Testis (tissue), 3 donors: ENCODE results near the gene SUSD3. TPM values are rescaled to one million over a fixed set of nuclear protein-coding genes. Genes with fewer than 3 reads are reported as not detected.

Source experiments
- DNase-seq: peaks from one replicate; pipeline ENCODE4 v3.0.0-alpha.2; 2019
- H3K27ac ChIP-seq, 2 donors: fragments of 200-600 bp; sonication (generic); one replicate each; pipeline ENCODE4 v1.5.1; 2019
- H3K27me3 ChIP-seq: fragments of 200-600 bp; sonication (generic); one replicate; pipeline ENCODE4 v1.5.1; 2019
- H3K36me3 ChIP-seq: fragments of 200-600 bp; sonication (generic); one replicate; pipeline ENCODE4 v1.5.1; 2017; ENCODE audit warnings: low read depth; ENCODE audit errors: missing control alignments
- H3K4me1 ChIP-seq: fragments of 200-600 bp; sonication (generic); one replicate; pipeline ENCODE4 v1.5.1; 2019
- H3K4me3 ChIP-seq, 2 donors: fragments of 200-600 bp; sonication (generic); one replicate each; pipeline ENCODE4 v1.5.1; 2017 to 2019
- H3K9me3 ChIP-seq: fragments of 200-600 bp; sonication (generic); one replicate; pipeline ENCODE4 v1.5.1; 2017
- POLR2A ChIP-seq: fragments of 450-650 bp; IDR thresholded peaks from one replicate; pipeline ENCODE4 v1.6.1; 2017; ENCODE audit warnings: antibody characterized with exemption, mild to moderate bottlenecking, moderate library complexity
- WGBS, 2 donors: methylation state at CpG; one replicate each; pipeline ENCODE4 v1.1.5; 2018; 5-methylcytosine and 5-hydroxymethylcytosine counted together
- intact Hi-C: fragments of 100-400 bp; cut with DNase I; formaldehyde crosslinking; loops from one replicate; pipeline ENCODE4 v1.15.1; 2023; ENCODE audit warnings: low total_unique reads
- polyA plus RNA-seq: library from polyadenylated mRNA; stranded (reverse); fragments of 350-450 nt; fragmentation: Illumina TruSeq; extraction: RNeasy Lipid Tissue Mini Kit (QIAGEN cat#74804); gene quantifications from one replicate; pipeline ENCODE4 v1.2.3, GENCODE V29; 2014; ENCODE audit warnings: low read depth, low replicate concordance; ENCODE audit not compliant: insufficient read depth
- total RNA-seq, 2 donors: library from RNA; depleted of rRNA; stranded (reverse); fragments of >200 nt; gene quantifications; one replicate each; pipeline ENCODE4 v1.2.3, GENCODE V29; 2016
- TF ChIP-seq, protein P1 (sequence below), 3 experiments: fragments of 450-650 bp in 2 of 3; fragments of 200-600 bp in 1 of 3; sonication (generic) in 1 of 3; IDR thresholded peaks; one replicate each; pipeline ENCODE4 v1.5.1; 2016 to 2019; ENCODE audit warnings: antibody characterized with exemption in 3 of 3, mild to moderate bottlenecking in 2 of 3, moderate library complexity in 1 of 3

Gene SUSD3
- total and polyA plus RNA-seq, 3 donors from 2014 or later, result 172 to 537 (median 282) TPM

DNA sequence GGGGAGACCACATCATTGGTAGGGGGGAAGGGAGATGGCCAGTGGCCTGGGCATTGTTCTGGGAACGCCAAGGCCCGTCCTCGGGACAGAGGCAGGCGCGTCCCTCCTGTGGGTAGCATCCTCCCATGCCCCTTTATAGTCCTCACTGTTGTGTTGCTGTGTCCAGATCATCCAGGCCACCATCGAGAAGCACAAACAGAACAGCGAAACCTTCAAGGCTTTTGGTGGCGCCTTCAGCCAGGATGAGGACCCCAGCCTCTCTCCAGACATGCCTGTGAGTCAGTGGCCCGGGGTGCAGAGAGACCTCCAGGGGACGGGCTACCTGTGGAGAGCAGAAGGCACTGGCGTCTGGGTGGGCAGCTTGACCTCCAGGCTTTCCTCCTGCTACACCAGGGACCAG, 38.4 kb upstream of the SUSD3 start:
- 96 to 97% methylated on average over 7 to 11 of the region's 11 CpGs for WGBS, 2 donors
- Histone ChIP-seq H3K36me3 (no peaks in the 10 kb centered on the region), H3K4me3 (no peak overlapping the region), H3K9me3 (no peaks in the 10 kb centered on the region), H3K4me1 (peaks cover 5% of the 10 kb centered on the region), H3K27me3 (no peaks in the 10 kb centered on the region), H3K27ac (no peak overlapping the region)
- intact Hi-C loops, result no loop called here
- no peak for DNase-seq
- TF ChIP-seq, protein P1, sequence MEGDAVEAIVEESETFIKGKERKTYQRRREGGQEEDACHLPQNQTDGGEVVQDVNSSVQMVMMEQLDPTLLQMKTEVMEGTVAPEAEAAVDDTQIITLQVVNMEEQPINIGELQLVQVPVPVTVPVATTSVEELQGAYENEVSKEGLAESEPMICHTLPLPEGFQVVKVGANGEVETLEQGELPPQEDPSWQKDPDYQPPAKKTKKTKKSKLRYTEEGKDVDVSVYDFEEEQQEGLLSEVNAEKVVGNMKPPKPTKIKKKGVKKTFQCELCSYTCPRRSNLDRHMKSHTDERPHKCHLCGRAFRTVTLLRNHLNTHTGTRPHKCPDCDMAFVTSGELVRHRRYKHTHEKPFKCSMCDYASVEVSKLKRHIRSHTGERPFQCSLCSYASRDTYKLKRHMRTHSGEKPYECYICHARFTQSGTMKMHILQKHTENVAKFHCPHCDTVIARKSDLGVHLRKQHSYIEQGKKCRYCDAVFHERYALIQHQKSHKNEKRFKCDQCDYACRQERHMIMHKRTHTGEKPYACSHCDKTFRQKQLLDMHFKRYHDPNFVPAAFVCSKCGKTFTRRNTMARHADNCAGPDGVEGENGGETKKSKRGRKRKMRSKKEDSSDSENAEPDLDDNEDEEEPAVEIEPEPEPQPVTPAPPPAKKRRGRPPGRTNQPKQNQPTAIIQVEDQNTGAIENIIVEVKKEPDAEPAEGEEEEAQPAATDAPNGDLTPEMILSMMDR (IDR thresholded peaks at IDR 0.05), result no peak
- no peak for TF ChIP-seq POLR2A

DNA sequence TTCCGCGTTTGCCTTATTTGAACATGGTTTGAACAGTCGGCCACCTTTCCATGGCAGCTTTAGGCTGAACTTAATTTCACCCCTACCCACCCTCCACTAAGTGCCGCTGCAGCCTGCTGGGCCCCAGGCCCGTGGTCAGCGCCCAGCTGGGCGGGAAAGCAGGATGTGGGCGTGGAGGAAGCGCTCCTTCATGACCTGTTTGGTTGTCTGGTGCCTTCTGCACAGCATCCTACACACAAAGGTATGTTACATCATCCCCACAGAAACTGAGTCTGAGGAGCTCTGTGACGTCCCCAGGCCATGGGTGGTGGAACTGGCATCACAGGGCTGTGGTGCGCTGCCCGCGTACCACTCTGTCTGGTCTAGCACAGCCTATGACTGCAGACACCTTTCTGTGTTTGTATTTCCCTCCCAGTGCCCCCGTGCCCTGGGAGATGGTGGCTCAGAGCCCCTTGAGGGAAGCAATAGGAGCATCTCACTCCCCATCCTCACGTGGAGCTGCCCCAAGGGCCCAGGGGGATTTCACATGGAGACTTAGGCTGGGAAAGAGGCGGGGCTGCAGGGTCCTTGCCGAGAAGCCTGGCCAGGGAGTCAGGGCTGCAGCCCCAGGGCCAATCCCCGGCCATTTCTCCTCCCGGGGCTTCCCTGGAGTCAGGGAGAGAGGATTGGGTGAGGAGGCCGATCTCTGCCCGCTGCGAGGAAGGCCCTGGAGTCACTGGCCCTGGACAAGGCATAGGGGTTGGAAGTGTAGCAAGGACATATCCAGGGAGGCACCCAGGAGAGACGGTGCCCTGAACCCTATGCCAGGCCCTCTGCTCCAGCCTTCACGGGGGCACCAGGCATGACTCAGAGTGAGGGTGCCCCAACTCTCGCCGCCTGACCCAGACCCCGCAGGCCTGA, 37.5 kb upstream of the SUSD3 start:
- Histone ChIP-seq H3K9me3 (no peaks in the 10 kb centered on the region), H3K27me3 (no peaks in the 10 kb centered on the region), H3K4me3 (no peak overlapping the region), H3K27ac (no peak overlapping the region), H3K36me3 (no peaks in the 10 kb centered on the region), H3K4me1 (peaks cover 5% of the 10 kb centered on the region)
- DNase-seq, result no peak
- TF ChIP-seq, protein P1 (IDR thresholded peaks at IDR 0.05), result no peak
- TF ChIP-seq POLR2A, result no peak
- 77 to 84% methylated on average over 20 to 27 of the region's 27 CpGs for WGBS, 2 donors
- intact Hi-C loops, result no loop called here

DNA sequence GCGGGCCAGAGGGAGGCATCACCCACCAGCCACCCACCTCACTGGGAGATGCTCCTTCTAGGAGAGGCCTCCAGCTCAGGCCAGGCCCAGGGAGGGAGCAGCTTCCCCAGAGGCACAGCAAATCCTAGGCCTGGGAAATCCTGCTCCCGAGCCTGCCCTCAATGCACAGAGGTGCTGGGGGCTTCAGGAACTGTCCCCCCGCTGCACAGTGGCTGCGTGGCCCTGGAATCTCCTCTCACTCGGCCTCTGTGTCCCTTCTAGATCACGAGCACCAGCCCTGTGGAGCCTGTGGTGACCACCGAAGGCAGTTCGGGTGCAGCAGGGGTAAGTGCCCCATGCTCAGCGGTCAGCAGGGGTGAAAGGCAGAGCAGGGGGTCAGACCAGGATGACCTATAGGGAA, 36.4 kb upstream of the SUSD3 start:
- Histone ChIP-seq H3K36me3 (no peaks in the 10 kb centered on the region), H3K9me3 (no peaks in the 10 kb centered on the region), H3K27ac (no peak overlapping the region), H3K4me3 (no peak overlapping the region), H3K4me1 (peaks cover 5% of the 10 kb centered on the region), H3K27me3 (no peaks in the 10 kb centered on the region)
- TF ChIP-seq, protein P1 (IDR thresholded peaks at IDR 0.05), result no peak
- TF ChIP-seq POLR2A, result no peak
- intact Hi-C loops, result no loop called here
- no peak for DNase-seq
- WGBS, 2 donors, result 94% methylated on average over 9 of the region's 9 CpGs; no CpG with 5 or more reads in 1 of the 2 donors

DNA sequence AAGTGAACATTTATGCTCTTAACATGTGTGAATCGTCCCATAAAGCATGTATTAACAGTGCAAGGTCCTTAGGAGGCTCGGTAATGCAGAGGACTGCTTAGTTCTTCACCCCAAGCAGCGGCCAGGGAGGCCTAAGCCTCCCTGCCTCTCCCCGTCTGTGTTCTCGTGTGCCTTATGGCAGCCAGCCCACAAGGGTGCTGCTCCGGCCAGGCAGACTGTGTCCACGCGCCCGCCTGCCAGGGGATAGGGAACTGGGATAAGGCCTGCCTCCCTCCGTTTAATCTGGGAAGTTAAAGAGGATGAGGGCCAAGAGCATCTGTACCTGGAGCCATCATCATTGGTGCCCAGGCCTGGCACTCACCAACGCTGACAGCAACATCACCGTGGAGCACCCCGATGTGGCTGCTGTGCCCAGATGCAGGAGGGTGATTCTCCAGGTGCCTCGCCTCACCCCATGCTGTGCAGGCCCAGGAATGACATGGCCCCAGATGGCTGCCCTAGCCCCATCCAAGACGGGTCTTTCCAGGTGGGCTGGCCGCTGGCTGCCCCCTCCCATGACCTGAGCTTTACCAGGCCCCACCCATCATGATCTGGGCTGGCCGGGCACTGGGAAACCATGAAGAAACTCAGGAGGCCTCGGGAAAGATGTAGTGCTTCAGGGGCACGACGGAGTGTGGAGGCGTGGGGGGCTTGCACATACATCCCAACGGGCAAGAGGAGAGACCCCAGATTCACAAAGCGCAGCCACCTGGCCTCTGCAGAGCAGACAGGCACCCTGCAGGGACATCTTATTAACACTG, 35.6 kb upstream of the SUSD3 start:
- DNase-seq, result no peak
- no peak overlapping the region for H3K27ac ChIP-seq
- intact Hi-C loops, result no loop called here
- no peaks in the 10 kb centered on the region for H3K36me3 ChIP-seq
- WGBS, 2 donors, result 90 to 96% methylated on average over 7 to 23 of the region's 23 CpGs
- H3K9me3 ChIP-seq, result no peaks in the 10 kb centered on the region
- H3K4me1 ChIP-seq, result peaks cover 5% of the 10 kb centered on the region
- TF ChIP-seq, protein P1 (IDR thresholded peaks at IDR 0.05), result no peak
- no peak for TF ChIP-seq POLR2A
- no peak overlapping the region for H3K4me3 ChIP-seq
- H3K27me3 ChIP-seq, result no peaks in the 10 kb centered on the region
